Left renal cortex interstitium (tissue), 4 donors: ENCODE results near the gene TMEM17. TPM values are rescaled to one million over a fixed set of nuclear protein-coding genes. Genes with fewer than 3 reads are reported as not detected.

Source experiments
- DNase-seq, 4 donors: peaks; one replicate each; pipeline ENCODE4 v3.0.0-alpha.2; 2013; ENCODE audit warnings: low read depth in 4 of 4, low spot score in 2 of 4, missing footprints in 1 of 4
- polyA plus RNA-seq, 4 donors: library from polyadenylated mRNA; unstranded; fragments of 120-200 nt; gene quantifications; one replicate each; pipeline ENCODE4 v1.2.1, GENCODE V29; 2013; ENCODE audit not compliant: insufficient read length in 4 of 4

TMEM17 gene
- polyA plus RNA-seq, 4 donors: 5.6 to 7.1 (median 5.9) TPM

DNA sequence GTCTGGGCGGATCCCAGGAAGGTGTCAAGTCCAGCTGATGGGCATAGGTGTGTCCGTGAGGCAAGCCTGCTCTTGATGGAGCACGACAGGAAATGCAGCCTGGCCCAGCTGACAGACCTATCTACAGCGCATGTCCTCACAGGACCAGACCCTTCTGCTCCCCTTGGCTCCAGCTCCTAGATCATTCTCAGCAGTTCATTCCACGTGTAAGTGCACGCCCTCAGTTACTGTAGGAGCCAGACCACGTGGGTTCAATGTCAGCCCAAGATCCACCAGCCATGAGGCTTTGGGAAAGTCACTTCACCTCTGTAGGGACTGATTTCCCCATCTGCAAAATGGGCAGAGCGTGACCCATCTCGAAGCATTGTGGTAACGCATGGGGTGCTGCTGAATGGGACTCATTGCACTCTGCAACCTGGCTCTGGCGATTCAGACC lies 47.8 kb downstream of the TMEM17 start:
- no peak for DNase-seq

DNA sequence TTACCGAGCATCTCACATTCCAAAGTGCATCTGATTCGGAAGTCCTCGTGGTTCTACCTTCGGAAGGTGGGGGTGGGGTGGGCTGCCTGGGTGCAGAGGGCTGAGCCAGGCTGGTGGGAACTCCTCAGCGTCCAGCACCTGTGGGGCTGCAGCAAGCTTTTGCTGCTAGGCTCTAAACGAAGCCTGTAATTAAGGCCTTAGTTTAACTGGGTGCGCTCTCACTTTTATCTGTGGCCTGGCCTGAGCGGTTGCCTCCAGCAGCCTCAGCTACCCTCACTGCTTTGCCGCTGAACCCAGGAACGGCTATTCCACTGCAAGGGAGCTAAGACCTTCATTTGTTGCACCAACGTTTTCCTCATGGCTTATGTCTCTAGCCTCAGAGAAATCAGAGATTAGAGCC lies 48.4 kb downstream of the TMEM17 start:
- no peak for DNase-seq

DNA sequence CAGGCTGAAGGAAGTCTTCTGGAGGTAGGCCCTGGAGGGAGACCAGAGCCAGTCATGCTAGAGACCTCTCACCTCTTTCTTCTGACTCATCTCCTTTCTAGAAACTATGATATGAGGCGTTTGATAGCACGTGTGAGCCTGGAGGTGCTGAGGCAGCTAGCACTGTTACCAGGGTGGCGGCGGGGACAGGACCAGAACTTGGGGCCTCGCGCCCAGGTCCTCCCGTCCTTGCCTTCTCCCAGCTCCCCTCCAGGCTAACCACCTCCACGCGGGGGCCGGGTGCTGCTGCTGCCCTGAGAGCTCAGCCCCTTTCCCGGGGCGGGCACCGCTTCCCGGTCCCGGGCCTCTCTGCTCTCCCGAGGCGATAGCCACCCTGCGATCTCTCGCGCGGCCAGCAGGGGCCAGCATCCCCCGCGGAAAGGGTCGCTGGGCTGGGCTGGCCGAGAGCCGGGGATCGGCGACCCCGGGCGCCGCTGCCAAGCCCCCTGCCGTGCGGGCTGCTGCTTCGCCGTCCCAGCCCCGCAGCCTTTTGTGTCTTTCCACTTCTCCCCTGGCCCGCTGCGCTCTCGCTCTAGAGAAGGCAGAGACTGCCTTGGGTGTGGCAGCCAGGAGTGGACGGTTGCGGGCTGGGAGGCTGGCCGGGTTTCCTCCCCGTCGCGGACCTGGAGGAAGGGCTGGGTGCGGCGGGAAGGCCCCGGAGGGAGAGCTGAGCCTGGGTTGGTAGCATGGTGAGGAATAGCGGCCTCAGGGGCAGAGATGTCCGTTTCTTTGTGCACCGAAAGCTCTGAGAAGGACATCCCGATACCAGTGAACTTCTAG lies 49.1 kb downstream of the TMEM17 start:
- peak in 3 of 4 donors; percentile 44 to 54 (median 52) for DNase-seq

DNA sequence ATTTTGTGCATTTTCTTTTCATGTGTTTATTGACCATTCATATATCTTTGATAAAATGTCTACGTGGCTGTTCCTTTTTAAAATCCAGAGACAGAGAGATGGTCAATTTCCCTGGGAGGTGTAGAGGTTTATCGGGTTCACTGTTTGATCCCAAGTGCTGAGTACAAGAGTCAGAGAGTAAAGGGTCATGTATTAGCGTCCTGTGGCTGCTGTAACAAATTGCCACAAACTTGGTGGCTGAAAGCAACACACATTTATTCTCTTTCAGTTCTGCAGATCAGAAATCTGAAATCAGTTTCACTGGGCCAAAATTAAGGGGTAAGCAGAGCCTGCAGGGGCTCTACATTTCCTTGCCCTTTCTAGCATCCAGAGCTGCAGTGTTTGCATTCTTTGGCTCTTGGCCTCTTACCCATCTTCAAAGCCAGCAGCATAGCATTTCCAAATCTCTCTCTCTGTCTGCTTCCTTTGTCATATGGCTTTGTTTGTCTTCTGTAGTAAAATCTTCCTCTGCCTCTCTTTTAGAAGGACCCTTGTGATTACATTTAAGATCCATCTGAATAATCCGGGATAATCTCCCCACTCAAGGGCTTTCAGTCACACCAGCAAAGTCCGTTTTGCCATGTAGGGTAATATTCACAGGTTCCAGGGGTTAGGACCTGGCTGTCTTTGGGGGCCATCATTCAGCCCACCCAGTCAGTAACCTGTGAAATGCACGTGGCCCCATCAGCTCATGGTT lies 49.9 kb downstream of the TMEM17 start:
- DNase-seq: no peak

DNA sequence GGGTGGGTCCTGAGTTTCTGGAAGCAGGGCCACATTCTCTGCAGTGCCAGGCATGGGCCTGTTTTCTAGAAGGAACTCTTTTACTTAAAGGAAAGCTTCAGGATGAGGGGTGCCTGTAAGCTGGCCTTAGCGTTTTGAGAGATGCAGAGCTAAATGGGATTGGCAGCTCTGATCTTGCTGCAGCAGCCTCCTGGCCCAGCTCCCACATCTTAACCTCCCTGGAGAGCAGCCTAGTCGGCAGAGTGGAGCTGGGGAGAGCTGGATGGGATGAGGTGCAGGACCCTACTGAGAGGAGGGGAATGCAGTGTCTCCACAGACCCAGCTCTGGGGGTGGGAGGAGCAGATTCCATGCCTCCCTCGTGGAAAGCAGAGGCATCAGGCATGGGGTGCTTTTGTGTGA lies 52.0 kb downstream of the TMEM17 start:
- DNase-seq: no peak

DNA sequence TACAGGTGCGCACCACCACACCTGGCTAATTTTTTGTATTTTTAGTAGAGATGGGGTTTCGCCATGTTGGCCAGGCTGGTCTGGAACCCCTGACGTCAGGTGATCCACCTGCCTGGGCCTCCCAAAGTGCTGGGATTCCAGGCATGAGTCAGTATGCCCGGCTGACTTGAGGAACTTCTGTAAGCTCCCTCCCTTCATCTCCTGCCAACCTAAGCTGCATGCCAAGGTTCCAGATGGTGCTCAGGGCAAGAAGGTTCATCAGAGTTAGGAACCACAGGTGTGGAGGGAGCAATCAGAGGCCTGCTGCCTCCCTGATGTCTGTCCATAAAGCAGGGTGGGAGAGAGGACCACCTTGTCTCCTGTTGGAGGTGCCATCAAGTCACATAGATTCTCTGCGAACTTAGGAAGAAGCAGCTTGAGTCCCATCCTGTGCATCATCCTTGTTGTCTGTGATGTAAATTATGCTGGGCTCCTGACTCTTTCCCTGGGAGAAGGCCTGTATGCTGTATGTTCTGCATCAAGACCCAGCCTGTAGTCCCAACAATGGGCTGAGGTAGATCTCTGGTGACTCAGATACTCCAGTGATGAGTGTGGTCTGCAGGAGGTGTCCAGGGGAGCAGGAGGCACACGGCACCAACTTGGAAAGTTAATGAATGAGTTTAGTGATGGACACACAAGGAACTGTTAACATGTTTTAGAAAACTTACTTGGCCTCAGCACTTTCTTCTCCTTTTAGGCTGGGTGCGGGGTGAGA lies 53.1 kb downstream of the TMEM17 start:
- no peak for DNase-seq

DNA sequence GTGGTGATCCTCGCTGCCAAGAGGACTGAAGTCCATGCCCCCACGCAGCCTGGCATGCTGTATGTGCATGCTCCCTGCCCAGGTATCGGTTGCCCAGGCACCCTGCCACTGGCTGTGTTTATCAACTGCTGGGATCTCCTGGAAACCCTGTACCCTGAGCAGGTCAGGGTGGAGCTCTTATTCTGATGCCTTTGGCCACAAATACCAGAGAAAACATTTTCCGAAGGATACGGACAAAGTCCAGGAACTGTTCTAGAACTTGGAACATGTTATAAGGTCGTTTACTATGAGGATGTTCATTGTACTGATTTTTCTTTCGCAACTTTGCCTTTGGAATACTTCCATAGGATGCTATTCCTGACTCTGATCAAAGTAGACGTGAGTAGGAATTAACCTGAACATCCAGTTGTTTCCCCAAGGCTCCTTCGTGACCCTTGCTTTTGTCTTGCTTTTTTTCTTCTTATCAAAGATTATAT lies 55.2 kb downstream of the TMEM17 start:
- DNase-seq: no peak

Other genes with a start within 250 kb of the TMEM17 start
- 10 to 100 TPM; 40.8 to 55.7 (median 46.5) TPM for gene EHBP1, start 199.5 kb upstream of the TMEM17 start, polyA plus RNA-seq